OCI-LY1 (cell line): ENCODE measurements around the gene TMEM26.

Experiments used
- H2AFZ ChIP-seq: fragments of 200-600 bp; sonication (generic), shearing (Covaris generic); 2 replicates; pipeline ENCODE4 v1.6.0; 2014; ENCODE audit warnings: antibody characterized with exemption, mild to moderate bottlenecking, low read length
- H3F3A ChIP-seq: fragments of 200-600 bp; sonication (generic), shearing (Covaris generic); 2 replicates; pipeline ENCODE4 v1.6.0; 2014; ENCODE audit warnings: mild to moderate bottlenecking, antibody characterized with exemption, low read length, moderate library complexity; ENCODE audit not compliant: insufficient read depth
- H3K27ac ChIP-seq: fragments of 200-600 bp; sonication (generic); 2 replicates; pipeline ENCODE4 v1.5.1; 2014; ENCODE audit warnings: low read length, mixed run types, mild to moderate bottlenecking, low read depth; ENCODE audit not compliant: poor library complexity, severe bottlenecking
- H3K27me3 ChIP-seq: fragments of 200-600 bp; sonication (generic); 2 replicates; pipeline ENCODE4 v1.6.0; 2014; ENCODE audit warnings: antibody characterized with exemption, mild to moderate bottlenecking, low read length, moderate library complexity; ENCODE audit not compliant: insufficient read depth
- H3K36me3 ChIP-seq: fragments of 200-600 bp; sonication (generic); 2 replicates; pipeline ENCODE4 v1.6.1; 2014; ENCODE audit warnings: mild to moderate bottlenecking, antibody characterized with exemption, low read length, moderate library complexity, mixed read lengths; ENCODE audit not compliant: insufficient read depth
- H3K4me1 ChIP-seq: fragments of 200-600 bp; sonication (generic); 2 replicates; pipeline ENCODE4 v1.5.1; 2014; ENCODE audit warnings: mild to moderate bottlenecking, low read length, moderate library complexity; ENCODE audit not compliant: insufficient read depth, severe bottlenecking
- H3K4me2 ChIP-seq: fragments of 200-600 bp; sonication (generic), shearing (Covaris generic); 2 replicates; pipeline ENCODE4 v1.6.1; 2014; ENCODE audit warnings: low read length
- H3K4me3 ChIP-seq: fragments of 200-600 bp; sonication (generic); 2 replicates; pipeline ENCODE4 v1.5.1; 2014; ENCODE audit warnings: low read length, low read depth, mild to moderate bottlenecking, mixed read lengths; ENCODE audit not compliant: poor library complexity, severe bottlenecking
- H3K79me2 ChIP-seq: fragments of 200-600 bp; shearing (Covaris generic); 2 replicates; pipeline ENCODE4 v1.6.1; 2016; ENCODE audit warnings: mixed run types, low read length, mixed read lengths; ENCODE audit not compliant: insufficient read depth
- H3K9ac ChIP-seq: fragments of 200-600 bp; sonication (generic), shearing (Covaris generic); 2 replicates; pipeline ENCODE4 v1.6.1; 2014; ENCODE audit warnings: mild to moderate bottlenecking, low read length, mixed read lengths
- H3K9me2 ChIP-seq: fragments of 200-600 bp; sonication (generic), shearing (Covaris generic); 2 replicates; pipeline ENCODE4 v1.6.1; 2014; ENCODE audit warnings: low read depth, mild to moderate bottlenecking, low read length, mixed read lengths
- H3K9me3 ChIP-seq: fragments of 200-600 bp; shearing (Covaris generic); 2 replicates; pipeline ENCODE4 v1.6.1; 2014; ENCODE audit warnings: low read length, mixed read lengths
- H4K20me1 ChIP-seq: fragments of 200-600 bp; sonication (generic), shearing (Covaris generic); 2 replicates; pipeline ENCODE4 v1.6.0; 2016; ENCODE audit warnings: mild to moderate bottlenecking, low read length; ENCODE audit not compliant: insufficient read depth
- CTCF ChIP-seq: fragments of 200-600 bp; sonication (generic), shearing (Covaris generic); IDR thresholded peaks from 2 replicates; pipeline ENCODE4 v1.5.1; 2017; ENCODE audit warnings: mild to moderate bottlenecking, antibody characterized with exemption, low read length, moderate library complexity, mixed read lengths
- EZH2 ChIP-seq: fragments of 200-600 bp; sonication (generic), shearing (Covaris generic); IDR thresholded peaks from 2 replicates; pipeline ENCODE4 v1.8.0; 2017; ENCODE audit warnings: borderline replicate concordance, mixed run types, mild to moderate bottlenecking, antibody characterized with exemption, low read length, moderate library complexity, mixed read lengths

TMEM26 gene

DNA sequence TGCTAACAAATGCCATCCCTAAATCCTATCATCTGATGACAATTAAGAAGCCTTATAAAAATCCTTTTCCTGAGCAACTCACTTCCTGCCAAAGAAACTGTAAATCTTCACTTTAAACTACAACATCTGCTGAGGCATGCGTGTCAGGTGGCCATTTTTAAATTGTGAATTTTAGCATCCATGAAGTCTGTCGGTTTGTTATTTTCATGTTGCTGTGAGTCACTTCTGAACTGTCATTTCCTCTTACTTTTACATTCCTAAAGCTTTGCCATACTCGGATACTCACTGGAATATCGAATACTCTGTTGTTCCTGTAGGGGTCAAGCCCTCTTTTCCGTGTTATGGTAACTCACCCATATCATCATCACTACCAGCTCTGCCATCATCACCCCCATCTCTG, 34.3 kb upstream of the TMEM26 start:
- H3K9ac ChIP-seq, result no peak overlapping the region
- H3K9me3 ChIP-seq, result no peaks in the 10 kb centered on the region
- no peaks in the 10 kb centered on the region for H3K79me2 ChIP-seq
- H3K27me3 ChIP-seq, result no peaks in the 10 kb centered on the region
- no peaks in the 10 kb centered on the region for H3K36me3 ChIP-seq
- H4K20me1 ChIP-seq, result no peaks in the 10 kb centered on the region
- H3K4me2 ChIP-seq, result no peak overlapping the region
- H3K4me3 ChIP-seq, result no peak overlapping the region
- H3K27ac ChIP-seq, result no peak overlapping the region
- H3K4me1 ChIP-seq, result no peaks in the 10 kb centered on the region
- H3K9me2 ChIP-seq, result no peaks in the 10 kb centered on the region
- no peaks in the 10 kb centered on the region for H3F3A ChIP-seq
- no peak overlapping the region for H2AFZ ChIP-seq
- no peak for TF ChIP-seq EZH2
- TF ChIP-seq CTCF, result no peak

DNA sequence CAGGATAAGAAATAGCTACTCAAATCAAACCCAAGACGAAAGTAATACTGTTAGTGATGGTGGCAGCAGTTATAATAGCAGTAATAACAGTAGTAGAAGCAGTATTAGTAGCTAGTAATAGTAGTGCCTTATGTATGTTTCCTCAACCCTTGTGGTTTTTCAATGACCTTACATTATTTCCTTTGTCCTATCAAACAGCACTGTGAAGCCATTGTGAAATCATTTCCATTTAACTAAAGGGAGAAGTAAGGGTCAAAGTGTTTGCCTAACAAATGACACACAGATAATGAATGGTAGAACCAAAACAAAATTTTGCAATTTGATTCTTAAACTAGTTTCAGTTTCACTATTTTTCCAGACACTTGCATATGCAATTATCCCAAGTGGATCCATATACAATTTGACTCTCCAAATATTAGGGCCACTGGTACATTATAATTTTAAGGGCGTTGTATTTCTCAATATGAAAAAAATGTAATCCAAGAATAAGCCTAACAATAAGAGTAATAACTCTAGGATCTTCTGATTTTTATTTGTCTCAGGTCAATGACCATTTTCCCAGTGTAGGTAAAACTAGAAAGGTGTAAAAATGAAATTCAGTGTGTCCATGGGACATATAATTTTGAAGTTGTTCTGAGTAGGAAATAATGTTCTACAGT, 33.7 kb upstream of the TMEM26 start:
- no peaks in the 10 kb centered on the region for H3K79me2 ChIP-seq
- no peaks in the 10 kb centered on the region for H3K9me3 ChIP-seq
- H3K36me3 ChIP-seq, result no peaks in the 10 kb centered on the region
- no peaks in the 10 kb centered on the region for H3F3A ChIP-seq
- no peak overlapping the region for H3K9ac ChIP-seq
- no peak overlapping the region for H3K27ac ChIP-seq
- H2AFZ ChIP-seq, result no peak overlapping the region
- H3K27me3 ChIP-seq, result no peaks in the 10 kb centered on the region
- no peak overlapping the region for H3K4me3 ChIP-seq
- no peaks in the 10 kb centered on the region for H3K4me1 ChIP-seq
- TF ChIP-seq EZH2, result no peak
- TF ChIP-seq CTCF, result no peak
- H4K20me1 ChIP-seq, result no peaks in the 10 kb centered on the region
- no peak overlapping the region for H3K4me2 ChIP-seq
- no peaks in the 10 kb centered on the region for H3K9me2 ChIP-seq

DNA sequence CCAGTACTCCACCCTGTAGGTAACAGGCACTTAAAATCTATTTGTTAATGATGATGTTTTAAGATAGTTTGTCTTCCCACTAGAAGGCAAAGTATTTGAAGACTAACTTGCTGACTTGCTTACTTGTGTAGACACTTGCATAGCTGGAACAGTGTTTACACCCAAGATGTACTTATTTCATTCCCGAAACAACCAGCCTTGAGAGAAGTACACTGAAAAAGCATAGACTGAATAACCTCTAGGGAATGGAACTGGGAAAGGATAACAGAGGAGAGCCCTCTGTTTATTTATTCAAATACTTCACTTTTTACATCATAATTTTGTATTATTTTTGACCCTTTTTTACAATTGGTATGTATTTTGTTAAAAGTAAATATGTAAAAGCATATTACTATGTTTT, 33.1 kb upstream of the TMEM26 start:
- Histone ChIP-seq H3K4me1 (no peaks in the 10 kb centered on the region), H3K27ac (no peak overlapping the region), H3K9me3 (no peaks in the 10 kb centered on the region), H3K4me3 (no peak overlapping the region), H3K9ac (no peak overlapping the region), H4K20me1 (no peaks in the 10 kb centered on the region), H2AFZ (no peak overlapping the region), H3K79me2 (no peaks in the 10 kb centered on the region), H3F3A (no peaks in the 10 kb centered on the region), H3K9me2 (no peaks in the 10 kb centered on the region), H3K4me2 (no peak overlapping the region), H3K27me3 (no peaks in the 10 kb centered on the region), H3K36me3 (no peaks in the 10 kb centered on the region)
- TF ChIP-seq CTCF (no peak), EZH2 (no peak)
